Muscle of arm (tissue), 12 donors: ENCODE data around the gene GATAD2B. TPM values are rescaled to one million over a fixed set of nuclear protein-coding genes. Genes with fewer than 3 reads are reported as not detected.

Source experiments
- DNase-seq: peaks from one replicate; pipeline ENCODE4 v3.0.0-alpha.2; 2013
- polyA plus RNA-seq, 12 donors: library from polyadenylated mRNA; unstranded; fragments of 120-200 nt; gene quantifications; one replicate each; pipeline ENCODE4 v1.2.1, GENCODE V29; 2013; ENCODE audit not compliant: insufficient read length in 12 of 12

GATAD2B gene
- polyA plus RNA-seq, 12 donors, result 14.4 to 39.5 (median 18.5) TPM; not detected in 1

- DNase-seq, result no peak
Measured at GRCh38 chr1:153763365-153764225, 159.2 kb downstream of the GATAD2B start.

GRCh38 chr1:153760440-153760839 lies 162.3 kb downstream of the GATAD2B start:
- no peak for DNase-seq

Other genes with a start within 250 kb of the GATAD2B start
- gene NPR1, start 244.3 kb downstream of the GATAD2B start, polyA plus RNA-seq, result 10 to 100 TPM in 11 of 12 donors, not detected in 1; 12.0 to 16.5 (median 13.0) TPM
- gene INTS3, start 194.9 kb downstream of the GATAD2B start, polyA plus RNA-seq, result 100 to 1,000 TPM in 1 of 12 donors, 10 to 100 TPM in 11; 34.5 to 239 (median 37.6) TPM
- gene SLC27A3, start 147.6 kb downstream of the GATAD2B start, polyA plus RNA-seq, result 10 to 100 TPM in 11 of 12 donors, not detected in 1; 17.8 to 56.9 (median 19.3) TPM
- 10 to 100 TPM in 11 of 12 donors, not detected in 1; 20.5 to 39.0 (median 28.3) TPM for gene DENND4B, start 23.7 kb upstream of the GATAD2B start, polyA plus RNA-seq
- gene CRTC2, start 35.6 kb upstream of the GATAD2B start, polyA plus RNA-seq, result 10 to 100 TPM in 11 of 12 donors, not detected in 1; 18.3 to 48.2 (median 24.3) TPM
- gene SLC39A1, start 40.6 kb upstream of the GATAD2B start, polyA plus RNA-seq, result 10 to 100 TPM in 11 of 12 donors, not detected in 1; 33.5 to 57.6 (median 41.6) TPM
- 10 to 100 TPM in 9 of 12 donors, 1 to 10 TPM in 1, not detected in 2; 9.7 to 17.4 (median 12.0) TPM for gene CREB3L4, start 44.9 kb upstream of the GATAD2B start, polyA plus RNA-seq
- gene JTB, start 54.7 kb upstream of the GATAD2B start, polyA plus RNA-seq, result 10 to 100 TPM in 11 of 12 donors, not detected in 1; 58.3 to 90.5 (median 74.0) TPM
- gene RAB13, start 63.4 kb upstream of the GATAD2B start, polyA plus RNA-seq, result 100 to 1,000 TPM in 2 of 12 donors, 10 to 100 TPM in 9, not detected in 1; 68.1 to 152 (median 80.1) TPM
- gene RPS27, start 67.8 kb upstream of the GATAD2B start, polyA plus RNA-seq, result 1,000 to 10,000 TPM; 2,545 to 3,821 (median 3,262) TPM
- under 1 TPM in 3 of 12 donors, not detected in 9; 0.08 to 0.12 (median 0.11) TPM for gene NUP210L, start 232.1 kb upstream of the GATAD2B start, polyA plus RNA-seq